ENCODE data around the gene KRTAP5-8. TPM values are rescaled to one million over a fixed set of nuclear protein-coding genes. Genes with fewer than 3 reads are reported as not detected.
"Not testable (repeated sequence)": the region's sequence is repeated elsewhere in the genome, so short reads cannot be mapped to it uniquely, and the experiment has no call there.

The KRTAP5-8 gene
- not detected for polyA plus RNA-seq (2012; ENCODE audit: missing spikeins)

GRCh38 chr11:71537977-71538665 is at the start of gene KRTAP5-8:
Gene KRTAP5-8, plus strand, starts transcription at chr11:71538025. Its CDS starts 31 bp downstream, at chr11:71538056.
- FAIRE-seq, result peak; percentile 30
- DNase-seq (ENCODE audit: insufficient read length), result not testable (repeated sequence)

- no peak for FAIRE-seq
- no peak for DNase-seq (ENCODE audit: insufficient read length)
- TF ChIP-seq TAF1 (IDR thresholded peaks at IDR 0.05; ENCODE audit: borderline replicate concordance, low read depth, low read length) (no peak), POLR2AphosphoS5 (IDR thresholded peaks at IDR 0.05; ENCODE audit: low read depth, low read length) (no peak), POLR2A (IDR thresholded peaks at IDR 0.05; ENCODE audit: low read depth, low read length) (no peak)
Measured at GRCh38 chr11:71488681-71489270, 49.0 kb upstream of the KRTAP5-8 start.

- FAIRE-seq, result peak; percentile 99
- DNase-seq (ENCODE audit: insufficient read length), result peak; percentile 69
- TF ChIP-seq POLR2AphosphoS5 (IDR thresholded peaks at IDR 0.05; ENCODE audit: low read depth, low read length), result no peak
- TF ChIP-seq TAF1 (IDR thresholded peaks at IDR 0.05; ENCODE audit: borderline replicate concordance, low read depth, low read length), result no peak; the same call in 1 of the 2 replicates
- no peak for TF ChIP-seq POLR2A (IDR thresholded peaks at IDR 0.05; ENCODE audit: low read depth, low read length)
Measured at GRCh38 chr11:71489311-71490043, 48.3 kb upstream of the KRTAP5-8 start.

GRCh38 chr11:71490044-71490730 is 47.6 kb upstream of the KRTAP5-8 start:
- FAIRE-seq (no peak), DNase-seq (ENCODE audit: insufficient read length) (no peak)
- no peak for TF ChIP-seq TAF1 (IDR thresholded peaks at IDR 0.05; ENCODE audit: borderline replicate concordance, low read depth, low read length)
- no peak for TF ChIP-seq POLR2AphosphoS5 (IDR thresholded peaks at IDR 0.05; ENCODE audit: low read depth, low read length)
- TF ChIP-seq POLR2A (IDR thresholded peaks at IDR 0.05; ENCODE audit: low read depth, low read length), result no peak

- TF ChIP-seq POLR2AphosphoS5 (IDR thresholded peaks at IDR 0.05; ENCODE audit: low read depth, low read length) (no peak), POLR2A (IDR thresholded peaks at IDR 0.05; ENCODE audit: low read depth, low read length) (no peak), TAF1 (IDR thresholded peaks at IDR 0.05; ENCODE audit: borderline replicate concordance, low read depth, low read length) (no peak)
- FAIRE-seq (no peak), DNase-seq (ENCODE audit: insufficient read length) (no peak)
Measured at GRCh38 chr11:71490731-71491390, 47.0 kb upstream of the KRTAP5-8 start.

GRCh38 chr11:71491531-71491930 is 46.3 kb upstream of the KRTAP5-8 start:
- no peak for FAIRE-seq
- no peak for DNase-seq (ENCODE audit: insufficient read length)
- TF ChIP-seq POLR2AphosphoS5 (IDR thresholded peaks at IDR 0.05; ENCODE audit: low read depth, low read length), result no peak
- no peak for TF ChIP-seq POLR2A (IDR thresholded peaks at IDR 0.05; ENCODE audit: low read depth, low read length)
- no peak for TF ChIP-seq TAF1 (IDR thresholded peaks at IDR 0.05; ENCODE audit: borderline replicate concordance, low read depth, low read length)

- no peak for TF ChIP-seq POLR2A (IDR thresholded peaks at IDR 0.05; ENCODE audit: low read depth, low read length)
- DNase-seq (ENCODE audit: insufficient read length), result no peak
- FAIRE-seq, result no peak
Measured at GRCh38 chr11:71491940-71492339, 45.9 kb upstream of the KRTAP5-8 start.

GRCh38 chr11:71495286-71496230 is 42.3 kb upstream of the KRTAP5-8 start:
- no peak for DNase-seq (ENCODE audit: insufficient read length)
- FAIRE-seq, result no peak
- TF ChIP-seq POLR2AphosphoS5 (IDR thresholded peaks at IDR 0.05; ENCODE audit: low read depth, low read length), result no peak
- TF ChIP-seq POLR2A (IDR thresholded peaks at IDR 0.05; ENCODE audit: low read depth, low read length), result no peak
- no peak for TF ChIP-seq TAF1 (IDR thresholded peaks at IDR 0.05; ENCODE audit: borderline replicate concordance, low read depth, low read length)

GRCh38 chr11:71496421-71496820 is 41.4 kb upstream of the KRTAP5-8 start:
- no peak for TF ChIP-seq TAF1 (IDR thresholded peaks at IDR 0.05; ENCODE audit: borderline replicate concordance, low read depth, low read length)
- TF ChIP-seq POLR2AphosphoS5 (IDR thresholded peaks at IDR 0.05; ENCODE audit: low read depth, low read length), result no peak
- no peak for TF ChIP-seq POLR2A (IDR thresholded peaks at IDR 0.05; ENCODE audit: low read depth, low read length)
- no peak for FAIRE-seq

GRCh38 chr11:71498091-71498490 is 39.7 kb upstream of the KRTAP5-8 start:
- FAIRE-seq (no peak), DNase-seq (ENCODE audit: insufficient read length) (no peak)
- TF ChIP-seq POLR2AphosphoS5 (IDR thresholded peaks at IDR 0.05; ENCODE audit: low read depth, low read length) (no peak), TAF1 (IDR thresholded peaks at IDR 0.05; ENCODE audit: borderline replicate concordance, low read depth, low read length) (no peak), POLR2A (IDR thresholded peaks at IDR 0.05; ENCODE audit: low read depth, low read length) (no peak)

More at GRCh38 chr11:71496421-71496820, 41.4 kb upstream of the KRTAP5-8 start:
- no peak for DNase-seq (ENCODE audit: insufficient read length)
